ENCODE results near the gene TSR1. TPM values are rescaled to one million over a fixed set of nuclear protein-coding genes. Genes with fewer than 3 reads are reported as not detected.

The TSR1 gene
- polyA plus RNA-seq, 1 of the 3 experiments (the other 2 are of a cell fraction) = 26.7 TPM

- no peaks in the 10 kb centered on the region for H3K9me3 ChIP-seq
- TF ChIP-seq YY1 (IDR thresholded peaks at IDR 0.05; ENCODE audit: low read depth) (no peak), NRF1 (IDR thresholded peaks at IDR 0.05; ENCODE audit: low read depth, low read length) (no peak)
- no peaks in the 10 kb centered on the region for H3K27me3 ChIP-seq (ENCODE audit: insufficient read depth)
- CTCF ChIA-PET = interaction anchor here (1.4 to 2.9 kb wide), 4 partner anchors 19 to 58 kb away, joined by 4 to 10 read pairs (median 6); no protein-coding TSS in a partner anchor
- H3K36me3 ChIP-seq (replicated peaks in 1 of 2; ENCODE audit: control insufficient read depth in 1 of 2, insufficient read depth in 2 of 2, low read length in 1 of 2) = peaks cover 19 to 23% of the 10 kb centered on the region in 2 experiments
- POLR2A ChIA-PET = interaction anchor here (1.5 to 2.6 kb wide), 2 partner anchors 18 to 34 kb away, joined by 3 to 16 read pairs; partner anchors contain the start of genes SGSM2 and TSR1
- H3K4me3 ChIP-seq (ENCODE audit: low read depth in 2 of 2, low read length in 1 of 2) = peak overlapping the region; percentile 72 to 80
- peak overlapping the region; percentile 82 to 95 for H3K27ac ChIP-seq (ENCODE audit: low read depth in 2 of 2, low read length in 1 of 2)
- H4K20me1 ChIP-seq (ENCODE audit: insufficient read depth) = peaks cover 30% of the 10 kb centered on the region
- H2AFZ ChIP-seq (ENCODE audit: low read depth) = peak overlapping the region; percentile 73
- peak overlapping the region; percentile 83 for H3K4me2 ChIP-seq
- H3K9ac ChIP-seq = peak overlapping the region; percentile 92
- peaks cover 3% of the 10 kb centered on the region for H3F3A ChIP-seq (replicated peaks; ENCODE audit: insufficient read depth)
- WGBS (ENCODE audit: low lambda C conversion rate) = 2% methylated on average over 12 of the region's 12 CpGs
- peaks cover 5 to 6% of the 10 kb centered on the region in 2 experiments; a peak in 2 of 4 replicates for H3K4me1 ChIP-seq (ENCODE audit: control insufficient read depth in 1 of 2, insufficient read depth in 2 of 2, low read depth in 1 of 2, low read length in 1 of 2)
- H3K79me2 ChIP-seq (ENCODE audit: insufficient read depth) = peaks cover 93% of the 10 kb centered on the region
- peak; percentile 29 for DNase-seq
- no peaks in the 10 kb centered on the region for H3K9me2 ChIP-seq
Observed at GRCh38 chr17:2302778-2303203, 33.5 kb downstream of the TSR1 start.

- 93% methylated on average over 22 of the region's 22 CpGs for WGBS (ENCODE audit: low lambda C conversion rate)
- H3K9ac ChIP-seq = no peak overlapping the region
- no peaks in the 10 kb centered on the region for H3K9me3 ChIP-seq
- H3F3A ChIP-seq (replicated peaks; ENCODE audit: insufficient read depth) = peaks cover 1% of the 10 kb centered on the region
- peaks cover 44 to 45% of the 10 kb centered on the region in 2 experiments for H3K36me3 ChIP-seq (replicated peaks in 1 of 2; ENCODE audit: control insufficient read depth in 1 of 2, insufficient read depth in 2 of 2, low read length in 1 of 2)
- H3K4me3 ChIP-seq (ENCODE audit: low read depth in 2 of 2, low read length in 1 of 2) = no peak overlapping the region
- peaks cover 5 to 6% of the 10 kb centered on the region in 2 experiments; a peak in 2 of 4 replicates for H3K4me1 ChIP-seq (ENCODE audit: control insufficient read depth in 1 of 2, insufficient read depth in 2 of 2, low read depth in 1 of 2, low read length in 1 of 2)
- peaks cover 47% of the 10 kb centered on the region for H4K20me1 ChIP-seq (ENCODE audit: insufficient read depth)
- peaks cover 93% of the 10 kb centered on the region for H3K79me2 ChIP-seq (ENCODE audit: insufficient read depth)
- H2AFZ ChIP-seq (ENCODE audit: low read depth) = no peak overlapping the region
- no peak overlapping the region for H3K27ac ChIP-seq (ENCODE audit: low read depth in 2 of 2, low read length in 1 of 2)
- no peak overlapping the region for H3K4me2 ChIP-seq
- no peaks in the 10 kb centered on the region for H3K27me3 ChIP-seq (ENCODE audit: insufficient read depth)
- ChIA-PET CTCF (no interaction called here), POLR2A (no interaction called here)
- no peaks in the 10 kb centered on the region for H3K9me2 ChIP-seq
- DNase-seq = no peak
- no peak for TF ChIP-seq YY1 (IDR thresholded peaks at IDR 0.05; ENCODE audit: low read depth)
- no peak for TF ChIP-seq CHD2 (IDR thresholded peaks at IDR 0.05; ENCODE audit: low read length, partially characterized antibody)
- TF ChIP-seq FOXJ3 (CRISPR knock-in tag; IDR thresholded peaks at IDR 0.05) = no peak
- TF ChIP-seq GABPA (IDR thresholded peaks at IDR 0.05; ENCODE audit: low read depth) = no peak
- no peak for TF ChIP-seq JUND (IDR thresholded peaks at IDR 0.05)
- no peak for TF ChIP-seq FOSL2 (IDR thresholded peaks at IDR 0.05; ENCODE audit: borderline replicate concordance, low read depth)
- no peak for TF ChIP-seq REST (IDR thresholded peaks at IDR 0.05; ENCODE audit: low read depth, low read length)
- no peak for TF ChIP-seq USF1 (IDR thresholded peaks at IDR 0.05; ENCODE audit: borderline replicate concordance, low read depth)
- no peak for TF ChIP-seq ELF1 (IDR thresholded peaks at IDR 0.05)
- TF ChIP-seq USF2 (IDR thresholded peaks at IDR 0.05; ENCODE audit: borderline replicate concordance, low read depth, low read length) = no peak
- TF ChIP-seq MEF2A (IDR thresholded peaks at IDR 0.05; ENCODE audit: borderline replicate concordance, low read depth) = no peak
- TF ChIP-seq MAX (IDR thresholded peaks at IDR 0.05; ENCODE audit: low read depth) = no peak
- TF ChIP-seq EZH2phosphoT487 (IDR thresholded peaks at IDR 0.05; ENCODE audit: borderline replicate concordance, low read depth) = no peak
- TF ChIP-seq FOXM1 (IDR thresholded peaks at IDR 0.05; ENCODE audit: low read depth) = no peak
- TF ChIP-seq SMC3 (IDR thresholded peaks at IDR 0.05; ENCODE audit: low read depth, low read length) = no peak
Observed at GRCh38 chr17:2299756-2300155, 36.5 kb downstream of the TSR1 start.

All from SK-N-SH (cell line).